ENCODE data around the gene PHLPP1.
"Not testable (repeated sequence)": the region's sequence is repeated elsewhere in the genome, so short reads cannot be mapped to it uniquely, and the experiment has no call there.

The PHLPP1 gene

DNA sequence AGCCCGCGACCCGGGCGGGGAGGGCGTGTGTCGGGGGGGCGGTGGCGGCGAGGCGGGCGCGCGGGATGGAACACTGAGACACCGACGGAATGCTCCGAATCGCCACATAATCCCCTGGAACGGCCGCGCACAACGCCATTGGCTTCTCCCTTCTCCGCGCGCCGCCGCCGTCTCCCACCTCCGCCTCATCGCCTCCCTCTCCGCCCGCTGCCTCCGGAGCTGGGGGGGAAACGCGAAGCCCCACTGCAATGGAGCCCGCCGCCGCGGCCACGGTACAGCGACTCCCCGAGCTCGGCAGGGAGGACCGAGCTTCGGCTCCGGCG lies at the start of gene PHLPP1:
Gene PHLPP1, plus strand, starts transcription at position 106 of the 323 bp plus-strand sequence. Its CDS starts 143 bp downstream, at position 249.
- DNase-seq, result no peak

DNA sequence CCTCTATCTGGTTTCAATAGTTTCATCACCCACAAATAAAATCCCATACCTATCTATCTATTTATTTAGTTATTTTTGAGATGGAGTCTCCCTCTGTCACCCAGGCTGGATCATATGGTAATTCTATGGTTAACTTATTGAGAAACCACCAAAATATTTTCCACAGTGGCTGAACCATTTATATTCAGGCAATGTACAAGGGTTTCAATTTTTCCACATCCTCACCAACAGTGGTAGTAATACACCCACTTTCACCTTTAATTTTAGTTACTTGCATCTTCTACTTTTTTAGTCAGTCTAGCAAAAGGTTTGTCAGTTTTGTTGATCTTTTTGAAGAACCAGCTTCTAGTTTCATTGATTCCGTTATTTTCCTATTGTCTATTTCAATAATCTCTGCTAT lies 46.1 kb upstream of the PHLPP1 start:
- DNase-seq, result no peak

DNA sequence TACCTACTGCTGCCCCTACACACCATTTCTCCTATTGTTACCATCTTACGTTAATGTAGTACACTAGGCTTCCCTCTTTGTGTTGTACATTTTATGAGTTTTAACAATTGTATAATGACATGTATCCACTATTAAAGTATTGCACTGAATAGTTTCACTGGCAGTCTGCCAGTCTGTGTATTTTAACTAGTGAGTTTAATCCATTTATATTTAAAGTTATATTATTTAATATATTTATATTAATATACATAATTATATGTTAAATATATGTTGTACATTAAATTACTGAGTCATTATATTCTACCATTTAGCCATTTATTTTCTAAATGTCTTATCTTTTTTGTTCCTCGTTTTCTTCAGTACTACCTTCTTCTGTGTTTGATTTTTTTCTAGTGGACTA lies 44.8 kb upstream of the PHLPP1 start:
- no peak for DNase-seq

- DNase-seq, result no peak
Observed at GRCh38 chr18:62672600-62672999, 42.7 kb upstream of the PHLPP1 start.

GRCh38 chr18:62678847-62679485 lies 36.4 kb upstream of the PHLPP1 start:
- DNase-seq, result no peak

- no peak for DNase-seq
Observed at GRCh38 chr18:62682371-62682770, 33.0 kb upstream of the PHLPP1 start.

DNA sequence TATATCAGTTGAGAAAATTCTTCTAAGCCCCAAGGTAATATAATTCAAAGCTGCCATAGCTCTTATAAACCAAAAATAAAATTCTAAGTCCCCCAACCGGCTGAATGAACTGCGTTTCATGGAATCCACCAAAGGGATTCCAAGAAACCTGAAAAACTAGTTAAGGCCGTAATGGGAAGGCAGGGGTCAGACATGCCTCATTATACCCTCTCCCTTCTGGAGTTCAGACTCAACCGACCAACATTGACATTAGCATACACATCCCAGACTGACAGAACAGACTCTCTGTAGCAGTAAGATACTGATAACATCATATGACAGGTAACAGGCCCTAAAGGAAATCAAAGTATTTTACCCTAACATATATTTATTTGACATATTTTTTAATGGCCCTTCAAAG lies 31.4 kb upstream of the PHLPP1 start:
- no peak for DNase-seq

DNA sequence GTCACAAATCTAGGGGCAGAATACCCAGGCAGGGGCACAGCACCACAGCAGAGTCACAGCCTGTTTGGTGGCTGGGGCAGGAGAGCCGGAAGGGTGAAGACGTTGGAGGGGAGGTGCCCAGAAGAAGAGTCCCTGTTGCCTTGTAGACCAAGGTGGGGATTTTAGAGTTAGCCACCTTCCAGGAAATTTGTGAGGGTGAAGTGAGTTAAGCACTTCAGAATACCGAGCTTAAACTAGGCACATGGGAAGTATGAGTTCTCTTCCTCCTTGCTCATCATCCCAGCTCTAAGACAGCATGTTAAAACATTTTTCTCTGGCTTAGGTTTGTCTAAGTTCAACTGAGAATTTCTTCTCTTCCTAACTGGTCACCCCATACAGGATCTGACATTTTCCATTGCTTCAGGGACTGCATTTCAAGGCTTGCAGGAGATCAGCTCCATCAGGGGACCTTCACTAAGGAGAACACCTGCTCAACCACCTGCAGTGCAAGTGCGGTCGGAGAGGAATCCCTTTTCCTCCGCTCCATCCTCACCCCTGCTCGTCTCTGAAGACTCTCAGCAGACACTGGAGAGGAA lies 26.5 kb upstream of the PHLPP1 start:
- no peak for DNase-seq

GRCh38 chr18:62690236-62690815 lies 25.0 kb upstream of the PHLPP1 start:
- DNase-seq, result no peak

- no peak for DNase-seq
Observed at GRCh38 chr18:62693659-62694058, 21.7 kb upstream of the PHLPP1 start.

GRCh38 chr18:62697636-62698035 lies 17.7 kb upstream of the PHLPP1 start:
- DNase-seq, result no peak

- DNase-seq, result no peak
Observed at GRCh38 chr18:62702259-62702658, 13.1 kb upstream of the PHLPP1 start.

DNA sequence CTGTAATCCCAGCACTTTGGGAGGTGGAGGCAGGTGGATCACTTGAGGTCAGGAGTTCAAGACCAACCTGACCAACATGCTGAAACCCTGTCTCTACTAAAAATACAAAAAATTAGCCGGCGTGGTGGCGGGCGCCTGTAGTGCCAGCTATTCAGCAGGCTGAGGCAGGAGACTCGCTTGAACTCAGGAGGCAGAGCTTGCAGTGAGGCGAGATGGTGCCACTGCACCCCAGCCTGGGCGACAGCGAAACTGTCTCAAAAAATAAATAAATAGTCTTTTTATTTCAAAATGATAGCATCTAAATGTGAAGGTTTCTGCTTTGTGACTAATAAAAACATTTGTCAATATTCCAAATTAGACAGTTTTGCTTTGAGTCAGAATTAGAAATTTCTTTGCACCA lies 8.5 kb upstream of the PHLPP1 start:
- DNase-seq, result not testable (repeated sequence)

GRCh38 chr18:62709908-62710307 lies 5.4 kb upstream of the PHLPP1 start:
- DNase-seq, result not testable (repeated sequence)

DNA sequence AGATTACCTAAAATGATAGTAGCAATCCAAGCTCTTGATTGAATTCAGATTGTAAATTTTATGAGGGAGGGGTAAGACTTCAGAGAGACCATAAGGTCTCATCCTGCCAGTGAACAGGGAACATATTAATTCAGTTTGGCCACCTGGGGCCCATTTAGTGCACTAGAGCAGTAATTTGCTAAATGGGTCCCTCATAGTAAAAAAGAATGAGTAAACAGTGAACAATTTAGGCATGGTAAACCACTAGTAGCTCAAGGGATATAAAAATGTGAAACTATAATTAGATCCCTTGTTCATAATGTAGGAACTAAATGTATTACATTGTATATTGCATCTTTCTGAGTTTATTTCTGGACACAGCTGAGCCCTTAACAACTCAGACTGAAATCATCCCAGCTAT lies 4.9 kb upstream of the PHLPP1 start:
- DNase-seq, result no peak

DNA sequence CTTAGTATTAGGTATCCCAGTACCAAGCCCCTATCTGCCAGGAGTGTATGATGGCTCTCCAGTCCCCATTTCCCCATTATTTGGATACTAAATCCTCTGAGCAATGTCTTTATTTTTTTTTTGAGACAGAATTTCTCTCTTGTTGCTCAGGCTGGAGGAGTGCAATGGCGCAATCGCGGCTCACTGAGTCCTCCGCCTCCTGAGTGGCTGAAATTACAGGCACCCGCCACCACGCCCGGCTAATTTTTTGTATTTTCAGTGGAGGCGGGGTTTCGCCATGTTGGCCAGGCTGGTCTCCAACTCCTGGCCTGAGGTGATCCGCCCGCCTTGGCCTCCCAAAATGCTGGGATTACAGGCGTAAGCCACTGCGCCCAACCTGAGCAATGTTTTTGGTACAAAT lies 3.6 kb upstream of the PHLPP1 start:
- no peak for DNase-seq

DNA sequence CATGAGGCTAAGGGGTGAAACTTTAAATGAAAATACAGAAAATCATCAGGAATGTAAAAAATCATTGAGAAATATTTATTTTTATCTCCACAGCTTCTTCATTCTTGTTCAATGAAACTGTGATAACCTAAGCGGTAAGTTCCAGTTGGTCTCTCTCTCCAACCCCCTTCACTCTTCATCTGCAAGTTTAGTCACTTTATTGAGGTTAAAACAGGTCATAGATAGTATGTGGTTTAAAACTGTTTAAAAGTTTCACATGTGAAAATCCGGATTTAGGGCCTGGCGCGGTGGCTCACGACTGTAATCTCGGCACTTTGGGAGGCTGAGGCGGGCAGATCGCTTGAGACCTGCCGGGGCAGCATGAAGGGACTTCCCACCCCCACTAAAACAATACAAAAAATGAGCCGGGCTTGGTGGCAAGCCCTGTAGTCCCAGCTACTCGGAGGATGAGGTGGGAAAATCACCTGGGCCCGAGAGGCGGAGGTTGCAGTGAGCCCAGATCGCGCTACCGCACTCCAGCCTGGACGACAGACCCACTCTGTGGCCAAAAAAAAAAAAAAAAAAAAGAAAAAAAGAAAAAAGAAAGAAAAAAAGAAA lies 1.6 kb upstream of the PHLPP1 start:
- no peak for DNase-seq

- peak; percentile 100 for DNase-seq
Observed at GRCh38 chr18:62714671-62715435, 488 bp upstream of the PHLPP1 start.

DNA sequence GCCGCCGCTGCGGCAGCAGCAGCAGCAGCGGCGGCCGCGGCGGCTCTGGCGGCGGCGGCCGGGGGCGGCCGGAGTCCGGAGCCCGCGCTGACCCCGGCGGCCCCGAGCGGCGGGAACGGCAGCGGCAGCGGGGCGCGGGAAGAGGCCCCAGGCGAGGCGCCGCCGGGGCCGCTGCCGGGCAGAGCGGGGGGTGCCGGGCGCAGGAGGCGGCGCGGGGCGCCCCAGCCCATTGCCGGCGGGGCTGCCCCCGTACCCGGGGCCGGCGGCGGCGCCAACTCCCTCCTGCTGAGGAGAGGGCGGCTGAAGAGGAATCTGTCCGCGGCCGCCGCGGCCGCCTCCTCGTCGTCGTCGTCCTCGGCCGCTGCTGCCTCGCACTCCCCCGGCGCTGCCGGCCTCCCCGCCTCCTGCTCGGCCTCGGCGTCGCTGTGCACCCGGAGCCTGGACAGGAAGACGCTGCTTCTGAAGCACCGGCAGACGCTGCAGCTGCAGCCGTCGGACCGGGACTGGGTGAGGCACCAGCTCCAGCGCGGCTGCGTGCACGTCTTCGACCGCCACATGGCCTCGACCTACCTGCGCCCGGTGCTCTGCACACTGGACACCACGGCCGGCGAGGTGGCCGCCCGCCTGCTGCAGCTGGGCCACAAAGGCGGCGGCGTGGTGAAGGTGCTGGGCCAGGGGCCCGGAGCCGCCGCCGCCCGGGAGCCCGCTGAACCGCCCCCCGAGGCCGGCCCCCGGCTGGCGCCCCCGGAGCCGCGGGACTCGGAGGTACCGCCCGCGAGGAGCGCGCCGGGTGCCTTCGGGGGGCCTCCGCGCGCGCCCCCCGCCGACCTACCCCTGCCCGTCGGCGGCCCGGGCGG lies 646 bp downstream of the PHLPP1 start:
- peak; percentile 70 for DNase-seq

DNA sequence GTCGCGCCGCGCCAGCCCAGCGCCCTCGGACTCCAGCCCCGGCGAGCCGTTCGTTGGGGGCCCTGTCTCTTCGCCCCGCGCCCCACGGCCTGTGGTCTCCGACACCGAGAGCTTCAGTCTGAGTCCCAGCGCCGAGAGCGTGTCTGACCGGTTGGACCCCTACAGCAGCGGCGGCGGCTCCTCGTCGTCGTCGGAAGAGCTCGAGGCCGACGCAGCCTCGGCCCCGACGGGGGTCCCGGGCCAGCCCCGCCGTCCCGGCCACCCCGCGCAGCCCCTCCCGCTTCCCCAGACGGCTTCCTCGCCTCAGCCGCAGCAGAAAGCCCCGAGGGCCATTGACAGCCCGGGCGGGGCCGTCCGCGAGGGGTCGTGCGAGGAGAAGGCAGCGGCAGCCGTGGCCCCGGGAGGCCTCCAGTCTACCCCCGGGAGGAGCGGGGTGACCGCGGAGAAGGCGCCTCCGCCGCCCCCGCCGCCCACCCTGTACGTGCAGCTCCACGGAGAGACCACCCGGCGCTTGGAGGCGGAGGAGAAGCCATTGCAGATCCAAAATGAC lies 1.4 kb downstream of the PHLPP1 start:
- DNase-seq, result peak; percentile 64

- DNase-seq, result peak; percentile 78
Observed at GRCh38 chr18:62717169-62717924, 2.0 kb downstream of the PHLPP1 start.
